Prostate gland (tissue), 2 donors: Measurements from ENCODE around the gene ADPRH. TPM values are rescaled to one million over a fixed set of nuclear protein-coding genes. Genes with fewer than 3 reads are reported as not detected.

ENCODE experiments used
- DNase-seq: peaks from one replicate; pipeline ENCODE4 v3.0.0-alpha.2; 2019; ENCODE audit warnings: low spot score
- H3K27ac ChIP-seq, 2 donors: fragments of 200-600 bp; sonication (generic); 2 replicates each; pipeline ENCODE4 v1.5.1; 2017 to 2019
- H3K27me3 ChIP-seq: fragments of 200-600 bp; sonication (generic); replicated peaks from 2 replicates; pipeline ENCODE4 v1.5.1; 2019; ENCODE audit not compliant: insufficient read depth
- H3K36me3 ChIP-seq, 2 donors: fragments of 200-600 bp; sonication (generic); 1 replicate in 1 of 2; 2 replicates in 1 of 2; pipeline versions ENCODE4 v1.5.1 to v1.8.1; 2017 to 2019
- H3K4me1 ChIP-seq: fragments of 200-600 bp; sonication (generic); replicated peaks from 2 replicates; pipeline ENCODE4 v1.5.1; 2019
- H3K4me3 ChIP-seq, 2 donors: fragments of 200-600 bp; sonication (generic); 2 replicates each; pipeline ENCODE4 v1.5.1; 2017 to 2019
- H3K9me3 ChIP-seq: fragments of 200-600 bp; sonication (generic); 2 replicates; pipeline ENCODE4 v1.5.1; 2017
- CTCF ChIP-seq, 4 experiments: fragments of 200-600 bp in 2 of 4; fragments of 450-650 bp in 2 of 4; sonication (generic) in 2 of 4; IDR thresholded peaks; 1 replicate in 3 of 4; 2 replicates in 1 of 4; pipeline ENCODE4 v1.5.1; 2016 to 2019; ENCODE audit warnings: antibody characterized with exemption in 4 of 4, mild to moderate bottlenecking in 2 of 4, moderate library complexity in 2 of 4
- POLR2A ChIP-seq: fragments of 450-650 bp; IDR thresholded peaks from one replicate; pipeline ENCODE4 v1.6.1; 2016; ENCODE audit warnings: antibody characterized with exemption, mild to moderate bottlenecking
- POLR2AphosphoS5 ChIP-seq: sonication (generic); formaldehyde crosslinking; IDR thresholded peaks from one replicate; pipeline ENCODE4 v1.6.1; 2017; ENCODE audit warnings: antibody characterized with exemption
- WGBS: methylation state at CpG from one replicate; pipeline ENCODE4 v1.1.5; 2018; 5-methylcytosine and 5-hydroxymethylcytosine counted together
- intact Hi-C: fragments of 100-400 bp; cut with DNase I; formaldehyde crosslinking; loops from one replicate; pipeline ENCODE4 v1.14.2; 2022
- total RNA-seq, 2 donors: library from RNA; depleted of rRNA; stranded (reverse); fragments of >200 nt; gene quantifications; one replicate each; pipeline ENCODE4 v1.1.0, GENCODE V29; 2016

ADPRH gene
- total RNA-seq, 2 donors from 2014 or later: 8.2 to 14.8 TPM

GRCh38 chr3:119553823-119554415 is 25.4 kb upstream of the ADPRH start:
- Histone ChIP-seq H3K4me3 (no peak overlapping the region), H3K36me3 (no peaks in the 10 kb centered on the region), H3K27me3 (no peaks in the 10 kb centered on the region), H3K27ac (no peak overlapping the region), H3K4me1 (no peaks in the 10 kb centered on the region), H3K9me3 (no peaks in the 10 kb centered on the region)
- no peak for DNase-seq
- TF ChIP-seq CTCF (IDR thresholded peaks at IDR 0.05): no peak
- TF ChIP-seq POLR2A: no peak
- TF ChIP-seq POLR2AphosphoS5: no peak
- intact Hi-C loops: no loop called here
- WGBS: 54% methylated on average over 5 of the region's 5 CpGs

- no peaks in the 10 kb centered on the region for H3K36me3 ChIP-seq
- H3K9me3 ChIP-seq: no peaks in the 10 kb centered on the region
- H3K4me1 ChIP-seq: no peaks in the 10 kb centered on the region
- H3K4me3 ChIP-seq: no peak overlapping the region
- H3K27me3 ChIP-seq: no peaks in the 10 kb centered on the region
- WGBS: 55% methylated on average over 4 of the region's 4 CpGs
- H3K27ac ChIP-seq: no peak overlapping the region
- intact Hi-C loops: no loop called here
- DNase-seq: no peak
- no peak for TF ChIP-seq POLR2A
- TF ChIP-seq POLR2AphosphoS5: no peak
- TF ChIP-seq CTCF (IDR thresholded peaks at IDR 0.05): no peak
Measured at GRCh38 chr3:119555309-119555735, 24.0 kb upstream of the ADPRH start.

- no peaks in the 10 kb centered on the region for H3K27me3 ChIP-seq
- intact Hi-C loops: no loop called here
- WGBS: 100% methylated on average over 1 of the region's 1 CpG
Measured at GRCh38 chr3:119555929-119556328, 23.4 kb upstream of the ADPRH start.

GRCh38 chr3:119557192-119557876 is 22.0 kb upstream of the ADPRH start:
- no peak for TF ChIP-seq CTCF (IDR thresholded peaks at IDR 0.05)
- TF ChIP-seq POLR2AphosphoS5: no peak
- no peak for TF ChIP-seq POLR2A
- DNase-seq: no peak
- H3K4me1 ChIP-seq: no peaks in the 10 kb centered on the region
- no peaks in the 10 kb centered on the region for H3K9me3 ChIP-seq
- no peaks in the 10 kb centered on the region for H3K36me3 ChIP-seq
- no peak overlapping the region for H3K4me3 ChIP-seq
- H3K27ac ChIP-seq: no peak overlapping the region
- WGBS: 86% methylated on average over 7 of the region's 7 CpGs
- intact Hi-C loops: no loop called here
- H3K27me3 ChIP-seq: no peaks in the 10 kb centered on the region

More at GRCh38 chr3:119555929-119556328, 23.4 kb upstream of the ADPRH start:
- DNase-seq: no peak
- no peaks in the 10 kb centered on the region for H3K9me3 ChIP-seq
- no peak overlapping the region for H3K27ac ChIP-seq
- H3K36me3 ChIP-seq: no peaks in the 10 kb centered on the region
- no peaks in the 10 kb centered on the region for H3K4me1 ChIP-seq
- H3K4me3 ChIP-seq: no peak overlapping the region
- TF ChIP-seq POLR2AphosphoS5 (no peak), CTCF (IDR thresholded peaks at IDR 0.05) (no peak), POLR2A (no peak)

GRCh38 chr3:119557877-119558269 is 21.4 kb upstream of the ADPRH start:
- intact Hi-C loops: no loop called here
- no peak for DNase-seq
- H3K36me3 ChIP-seq: no peaks in the 10 kb centered on the region
- H3K9me3 ChIP-seq: no peaks in the 10 kb centered on the region
- no peaks in the 10 kb centered on the region for H3K4me1 ChIP-seq
- 62% methylated on average over 3 of the region's 3 CpGs for WGBS
- H3K27ac ChIP-seq: no peak overlapping the region
- H3K27me3 ChIP-seq: no peaks in the 10 kb centered on the region
- no peak for TF ChIP-seq POLR2AphosphoS5
- no peak for TF ChIP-seq CTCF (IDR thresholded peaks at IDR 0.05)
- TF ChIP-seq POLR2A: no peak
- H3K4me3 ChIP-seq: no peak overlapping the region
